ENCODE data around the gene MYO3A.

Gene MYO3A

GRCh38 chr10:26215396-26215934 lies 281.4 kb downstream of the MYO3A start:
- Histone ChIP-seq H3K36me3 (ENCODE audit: control insufficient read depth, insufficient read depth, low read length, severe bottlenecking) (no peaks in the 10 kb centered on the region), H3K9me3 (ENCODE audit: control insufficient read depth, low read length) (no peaks in the 10 kb centered on the region), H3K27me3 (replicated peaks; ENCODE audit: control insufficient read depth, insufficient read depth, low read length) (peaks cover 96% of the 10 kb centered on the region), H3K4me3 (ENCODE audit: low read length) (no peak overlapping the region), H3K9ac (ENCODE audit: low read length) (no peak overlapping the region), H3K4me1 (ENCODE audit: control insufficient read depth, insufficient read depth, low read length) (no peaks in the 10 kb centered on the region)
- DNase-seq (ENCODE audit: low read depth), result no peak

GRCh38 chr10:26215935-26216584 lies 282.0 kb downstream of the MYO3A start:
- no peak overlapping the region for H3K4me3 ChIP-seq (ENCODE audit: low read length)
- no peak overlapping the region for H3K9ac ChIP-seq (ENCODE audit: low read length)
- H3K36me3 ChIP-seq (ENCODE audit: control insufficient read depth, insufficient read depth, low read length, severe bottlenecking), result no peaks in the 10 kb centered on the region
- no peak for DNase-seq (ENCODE audit: low read depth)
- H3K9me3 ChIP-seq (ENCODE audit: control insufficient read depth, low read length), result no peaks in the 10 kb centered on the region
- no peaks in the 10 kb centered on the region for H3K4me1 ChIP-seq (ENCODE audit: control insufficient read depth, insufficient read depth, low read length)
- H3K27me3 ChIP-seq (replicated peaks; ENCODE audit: control insufficient read depth, insufficient read depth, low read length), result peaks cover 96% of the 10 kb centered on the region

GRCh38 chr10:26216585-26217395 lies 282.8 kb downstream of the MYO3A start, which contains the start of gene GAD2:
Gene GAD2 (plus strand): TSS chr10:26216774. CDS start chr10:26216810, 36 bp downstream.
- no peaks in the 10 kb centered on the region for H3K9me3 ChIP-seq (ENCODE audit: control insufficient read depth, low read length)
- no peaks in the 10 kb centered on the region for H3K36me3 ChIP-seq (ENCODE audit: control insufficient read depth, insufficient read depth, low read length, severe bottlenecking)
- no peak within 1 kb of the TSS for H3K9ac ChIP-seq (ENCODE audit: low read length)
- DNase-seq (ENCODE audit: low read depth), result no peak
- peaks cover 96% of the 10 kb centered on the region for H3K27me3 ChIP-seq (replicated peaks; ENCODE audit: control insufficient read depth, insufficient read depth, low read length)
- H3K4me3 ChIP-seq (ENCODE audit: low read length), result no peak within 1 kb of the TSS
- H3K4me1 ChIP-seq (ENCODE audit: control insufficient read depth, insufficient read depth, low read length), result no peaks in the 10 kb centered on the region

GRCh38 chr10:26217396-26218086 lies 283.5 kb downstream of the MYO3A start:
- Histone ChIP-seq H3K4me1 (ENCODE audit: control insufficient read depth, insufficient read depth, low read length) (no peaks in the 10 kb centered on the region), H3K9me3 (ENCODE audit: control insufficient read depth, low read length) (no peaks in the 10 kb centered on the region), H3K27me3 (replicated peaks; ENCODE audit: control insufficient read depth, insufficient read depth, low read length) (peaks cover 95% of the 10 kb centered on the region), H3K36me3 (ENCODE audit: control insufficient read depth, insufficient read depth, low read length, severe bottlenecking) (no peaks in the 10 kb centered on the region), H3K9ac (ENCODE audit: low read length) (no peak overlapping the region), H3K4me3 (ENCODE audit: low read length) (no peak overlapping the region)
- DNase-seq (ENCODE audit: low read depth), result no peak

- Histone ChIP-seq H3K9me3 (ENCODE audit: control insufficient read depth, low read length) (no peaks in the 10 kb centered on the region), H3K4me1 (ENCODE audit: control insufficient read depth, insufficient read depth, low read length) (no peaks in the 10 kb centered on the region), H3K4me3 (ENCODE audit: low read length) (no peak overlapping the region), H3K9ac (ENCODE audit: low read length) (no peak overlapping the region), H3K27me3 (replicated peaks; ENCODE audit: control insufficient read depth, insufficient read depth, low read length) (peaks cover 85% of the 10 kb centered on the region), H3K36me3 (ENCODE audit: control insufficient read depth, insufficient read depth, low read length, severe bottlenecking) (no peaks in the 10 kb centered on the region)
- no peak for DNase-seq (ENCODE audit: low read depth)
These were observed 285.6 kb downstream of the MYO3A start for GRCh38 chr10:26219676-26220075.

- Histone ChIP-seq H3K4me1 (ENCODE audit: control insufficient read depth, insufficient read depth, low read length) (no peaks in the 10 kb centered on the region), H3K9me3 (ENCODE audit: control insufficient read depth, low read length) (no peaks in the 10 kb centered on the region), H3K27me3 (replicated peaks; ENCODE audit: control insufficient read depth, insufficient read depth, low read length) (peaks cover 78% of the 10 kb centered on the region), H3K36me3 (ENCODE audit: control insufficient read depth, insufficient read depth, low read length, severe bottlenecking) (no peaks in the 10 kb centered on the region), H3K4me3 (ENCODE audit: low read length) (no peak overlapping the region), H3K9ac (ENCODE audit: low read length) (no peak overlapping the region)
- DNase-seq (ENCODE audit: low read depth), result no peak
These were observed 286.9 kb downstream of the MYO3A start for GRCh38 chr10:26220901-26221300.

GRCh38 chr10:26221541-26221940 lies 287.5 kb downstream of the MYO3A start:
- no peak for DNase-seq (ENCODE audit: low read depth)
- Histone ChIP-seq H3K9ac (ENCODE audit: low read length) (no peak overlapping the region), H3K9me3 (ENCODE audit: control insufficient read depth, low read length) (no peaks in the 10 kb centered on the region), H3K36me3 (ENCODE audit: control insufficient read depth, insufficient read depth, low read length, severe bottlenecking) (no peaks in the 10 kb centered on the region), H3K27me3 (replicated peaks; ENCODE audit: control insufficient read depth, insufficient read depth, low read length) (peaks cover 74% of the 10 kb centered on the region), H3K4me1 (ENCODE audit: control insufficient read depth, insufficient read depth, low read length) (no peaks in the 10 kb centered on the region), H3K4me3 (ENCODE audit: low read length) (no peak overlapping the region)

- H3K9ac ChIP-seq (ENCODE audit: low read length), result no peak overlapping the region
- H3K4me3 ChIP-seq (ENCODE audit: low read length), result no peak overlapping the region
- DNase-seq (ENCODE audit: low read depth), result no peak
- H3K9me3 ChIP-seq (ENCODE audit: control insufficient read depth, low read length), result no peaks in the 10 kb centered on the region
- no peaks in the 10 kb centered on the region for H3K4me1 ChIP-seq (ENCODE audit: control insufficient read depth, insufficient read depth, low read length)
- H3K36me3 ChIP-seq (ENCODE audit: control insufficient read depth, insufficient read depth, low read length, severe bottlenecking), result no peaks in the 10 kb centered on the region
- H3K27me3 ChIP-seq (replicated peaks; ENCODE audit: control insufficient read depth, insufficient read depth, low read length), result peaks cover 66% of the 10 kb centered on the region
These were observed 288.5 kb downstream of the MYO3A start for GRCh38 chr10:26222563-26222962.

- Histone ChIP-seq H3K9ac (ENCODE audit: low read length) (no peak overlapping the region), H3K4me3 (ENCODE audit: low read length) (no peak overlapping the region), H3K4me1 (ENCODE audit: control insufficient read depth, insufficient read depth, low read length) (no peaks in the 10 kb centered on the region), H3K27me3 (replicated peaks; ENCODE audit: control insufficient read depth, insufficient read depth, low read length) (peaks cover 44% of the 10 kb centered on the region), H3K9me3 (ENCODE audit: control insufficient read depth, low read length) (no peaks in the 10 kb centered on the region), H3K36me3 (ENCODE audit: control insufficient read depth, insufficient read depth, low read length, severe bottlenecking) (no peaks in the 10 kb centered on the region)
- DNase-seq (ENCODE audit: low read depth), result no peak
These were observed 291.3 kb downstream of the MYO3A start for GRCh38 chr10:26225322-26225721.

GRCh38 chr10:26227786-26228185 lies 293.8 kb downstream of the MYO3A start:
- no peak overlapping the region for H3K4me3 ChIP-seq (ENCODE audit: low read length)
- H3K4me1 ChIP-seq (ENCODE audit: control insufficient read depth, insufficient read depth, low read length), result no peaks in the 10 kb centered on the region
- no peaks in the 10 kb centered on the region for H3K36me3 ChIP-seq (ENCODE audit: control insufficient read depth, insufficient read depth, low read length, severe bottlenecking)
- DNase-seq (ENCODE audit: low read depth), result no peak
- H3K27me3 ChIP-seq (replicated peaks; ENCODE audit: control insufficient read depth, insufficient read depth, low read length), result peaks cover 26% of the 10 kb centered on the region
- H3K9me3 ChIP-seq (ENCODE audit: control insufficient read depth, low read length), result no peaks in the 10 kb centered on the region
- no peak overlapping the region for H3K9ac ChIP-seq (ENCODE audit: low read length)

- DNase-seq (ENCODE audit: low read depth), result no peak
- H3K27me3 ChIP-seq (replicated peaks; ENCODE audit: control insufficient read depth, insufficient read depth, low read length), result peaks cover 14% of the 10 kb centered on the region
- no peaks in the 10 kb centered on the region for H3K4me1 ChIP-seq (ENCODE audit: control insufficient read depth, insufficient read depth, low read length)
- H3K4me3 ChIP-seq (ENCODE audit: low read length), result no peak overlapping the region
- no peak overlapping the region for H3K9ac ChIP-seq (ENCODE audit: low read length)
- H3K36me3 ChIP-seq (ENCODE audit: control insufficient read depth, insufficient read depth, low read length, severe bottlenecking), result no peaks in the 10 kb centered on the region
- H3K9me3 ChIP-seq (ENCODE audit: control insufficient read depth, low read length), result no peaks in the 10 kb centered on the region
These were observed 298.1 kb downstream of the MYO3A start for GRCh38 chr10:26232174-26232573.

Measured in adipocyte (in vitro differentiated cells).